ENCODE results near the gene EPS15.

- TF ChIP-seq, protein P1, sequence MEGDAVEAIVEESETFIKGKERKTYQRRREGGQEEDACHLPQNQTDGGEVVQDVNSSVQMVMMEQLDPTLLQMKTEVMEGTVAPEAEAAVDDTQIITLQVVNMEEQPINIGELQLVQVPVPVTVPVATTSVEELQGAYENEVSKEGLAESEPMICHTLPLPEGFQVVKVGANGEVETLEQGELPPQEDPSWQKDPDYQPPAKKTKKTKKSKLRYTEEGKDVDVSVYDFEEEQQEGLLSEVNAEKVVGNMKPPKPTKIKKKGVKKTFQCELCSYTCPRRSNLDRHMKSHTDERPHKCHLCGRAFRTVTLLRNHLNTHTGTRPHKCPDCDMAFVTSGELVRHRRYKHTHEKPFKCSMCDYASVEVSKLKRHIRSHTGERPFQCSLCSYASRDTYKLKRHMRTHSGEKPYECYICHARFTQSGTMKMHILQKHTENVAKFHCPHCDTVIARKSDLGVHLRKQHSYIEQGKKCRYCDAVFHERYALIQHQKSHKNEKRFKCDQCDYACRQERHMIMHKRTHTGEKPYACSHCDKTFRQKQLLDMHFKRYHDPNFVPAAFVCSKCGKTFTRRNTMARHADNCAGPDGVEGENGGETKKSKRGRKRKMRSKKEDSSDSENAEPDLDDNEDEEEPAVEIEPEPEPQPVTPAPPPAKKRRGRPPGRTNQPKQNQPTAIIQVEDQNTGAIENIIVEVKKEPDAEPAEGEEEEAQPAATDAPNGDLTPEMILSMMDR (IDR thresholded peaks at IDR 0.05; ENCODE audit: poor library complexity) = no peak
- TF ChIP-seq EZH2phosphoT487 (IDR thresholded peaks at IDR 0.05; ENCODE audit: low read depth, severe bottlenecking, unreplicated experiment) = no peak
- no peak for TF ChIP-seq EZH2 (IDR thresholded peaks at IDR 0.05; ENCODE audit: borderline replicate concordance)
These were observed 34.1 kb upstream of the EPS15 start for GRCh38 chr1:51552929-51553807.

All from hepatocyte (in vitro differentiated cells).